K562 (cell line): Measurements from ENCODE around the gene PLPPR2. TPM values are rescaled to one million over a fixed set of nuclear protein-coding genes. Genes with fewer than 3 reads are reported as not detected.

Experiments used
- CREM ChIP-seq: IDR thresholded peaks from 2 replicates; pipeline ENCODE4 v1.6.1; 2014; ENCODE audit warnings: antibody characterized with exemption, low read depth
- EHMT2 ChIP-seq: fragments of 450-650 bp; IDR thresholded peaks from 2 replicates; pipeline ENCODE4 v1.6.1; 2018; ENCODE audit warnings: antibody characterized with exemption
- FOXA3 ChIP-seq, 2 experiments: fragments of 450-650 bp in 1 of 2; sonication (generic) in 1 of 2; formaldehyde crosslinking; IDR thresholded peaks in 1 of 2; conservative IDR thresholded peaks in 1 of 2; 2 replicates each; pipeline versions ENCODE4 v1.4.0 to v1.8.0; 2020 to 2022; ENCODE audit warnings: mild to moderate bottlenecking in 2 of 2, missing genetic modification reagents in 1 of 2
- GABPB1 ChIP-seq: sonication (generic); formaldehyde crosslinking; IDR thresholded peaks from 2 replicates; pipeline ENCODE4 v1.8.0; 2022; ENCODE audit warnings: mild to moderate bottlenecking, missing genetic modification reagents
- HSF4 ChIP-seq: fragments of 250-450 bp; sonication (Bioruptor Pico); IDR thresholded peaks from 2 replicates; pipeline ENCODE4 v2.1.2; 2022; ENCODE audit warnings: mild to moderate bottlenecking, moderate library complexity, borderline replicate concordance
- MED1 ChIP-seq: sonication (generic); formaldehyde crosslinking; IDR thresholded peaks from 2 replicates; pipeline ENCODE4 v1.8.1; 2023; ENCODE audit warnings: missing genetic modification reagents, borderline replicate concordance
- PHF8 ChIP-seq: fragments of 200-600 bp; sonication (generic); IDR thresholded peaks from 2 replicates; pipeline ENCODE4 v1.6.1; 2012; ENCODE audit warnings: mixed run types, mild to moderate bottlenecking, inconsistent platforms, low read length, moderate library complexity, borderline replicate concordance
- RBM14 ChIP-seq: fragments of 200-400 bp; formaldehyde crosslinking; IDR thresholded peaks from 2 replicates; pipeline ENCODE4 v1.6.1; 2018; ENCODE audit warnings: low read depth, mild to moderate bottlenecking, low read length, moderate library complexity, borderline replicate concordance; ENCODE audit not compliant: insufficient read depth
- RFX7 ChIP-seq: fragments of 250-450 bp; sonication (Bioruptor Pico); IDR thresholded peaks from 2 replicates; pipeline ENCODE4 v1.5.1; 2021; ENCODE audit warnings: mild to moderate bottlenecking
- ZNF57 ChIP-seq: fragments of 450-650 bp; formaldehyde crosslinking; IDR thresholded peaks from 2 replicates; pipeline ENCODE4 v1.4.0; 2020; ENCODE audit warnings: mild to moderate bottlenecking, moderate library complexity
- polyA plus RNA-seq, 8 experiments: library from polyadenylated mRNA; depleted of rRNA in 4 of 8; stranded (reverse) in 5 of 8; unstranded in 3 of 8; fragments of >200 nt; fragmentation: Nextera tagmentation in 2 of 8; fragmentation: Illumina TruSeq in 1 of 8; extraction: Ambion mirVana in 2 of 8; extraction: Trizol in 1 of 8; gene quantifications; 2 replicates each; pipeline versions ENCODE4 v1.2.1 to v1.2.3, GENCODE V29; 2011 to 2014; ENCODE audit warnings: inconsistent platforms in 1 of 8, missing spikeins in 1 of 8
- total RNA-seq, 7 experiments: library from RNA; depleted of rRNA in 6 of 7; stranded (reverse); fragments of >200 nt in 6 of 7; fragmentation: Illumina TruSeq in 2 of 7; extraction: Trizol in 2 of 7; gene quantifications; 2 replicates each; pipeline versions ENCODE4 v1.2.1 to v1.2.3, GENCODE V29; 2011 to 2021; ENCODE audit warnings: low replicate concordance in 1 of 7
- TF ChIP-seq, protein P1 (sequence below), 3 experiments: fragments of 200-800 bp in 1 of 3; fragments of 250-450 bp in 1 of 3; fragments of 450-650 bp in 1 of 3; sonication (Bioruptor Pico) in 1 of 3; sonication (Bioruptor generic) in 1 of 3; formaldehyde crosslinking in 1 of 3; IDR thresholded peaks; 2 replicates each; pipeline versions ENCODE4 v1.6.1 to v1.8.0; 2016 to 2022; ENCODE audit warnings: mild to moderate bottlenecking in 2 of 3, missing genetic modification characterization in 2 of 3, missing compliant biosample characterization in 1 of 3, moderate library complexity in 1 of 3
- TF ChIP-seq, protein P2 (sequence below): fragments of 450-650 bp; formaldehyde crosslinking; IDR thresholded peaks from 2 replicates; pipeline ENCODE4 v1.4.0; 2020; ENCODE audit warnings: mild to moderate bottlenecking, moderate library complexity
- TF ChIP-seq, protein P3 (sequence below): fragments of 450-650 bp; IDR thresholded peaks from 2 replicates; pipeline ENCODE4 v1.6.1; 2016; ENCODE audit warnings: borderline replicate concordance
- TF ChIP-seq, protein P4 (sequence below): sonication (generic); formaldehyde crosslinking; IDR thresholded peaks from 2 replicates; pipeline ENCODE4 v1.8.1; 2023; ENCODE audit warnings: missing genetic modification reagents, mild to moderate bottlenecking, borderline replicate concordance

The PLPPR2 gene
- total and polyA plus RNA-seq, 9 of the 15 experiments (the other 6 are each of a cell fraction or from before 2014, with no cell fraction given), result 0.49 to 15.9 (median 3.4) TPM

DNA sequence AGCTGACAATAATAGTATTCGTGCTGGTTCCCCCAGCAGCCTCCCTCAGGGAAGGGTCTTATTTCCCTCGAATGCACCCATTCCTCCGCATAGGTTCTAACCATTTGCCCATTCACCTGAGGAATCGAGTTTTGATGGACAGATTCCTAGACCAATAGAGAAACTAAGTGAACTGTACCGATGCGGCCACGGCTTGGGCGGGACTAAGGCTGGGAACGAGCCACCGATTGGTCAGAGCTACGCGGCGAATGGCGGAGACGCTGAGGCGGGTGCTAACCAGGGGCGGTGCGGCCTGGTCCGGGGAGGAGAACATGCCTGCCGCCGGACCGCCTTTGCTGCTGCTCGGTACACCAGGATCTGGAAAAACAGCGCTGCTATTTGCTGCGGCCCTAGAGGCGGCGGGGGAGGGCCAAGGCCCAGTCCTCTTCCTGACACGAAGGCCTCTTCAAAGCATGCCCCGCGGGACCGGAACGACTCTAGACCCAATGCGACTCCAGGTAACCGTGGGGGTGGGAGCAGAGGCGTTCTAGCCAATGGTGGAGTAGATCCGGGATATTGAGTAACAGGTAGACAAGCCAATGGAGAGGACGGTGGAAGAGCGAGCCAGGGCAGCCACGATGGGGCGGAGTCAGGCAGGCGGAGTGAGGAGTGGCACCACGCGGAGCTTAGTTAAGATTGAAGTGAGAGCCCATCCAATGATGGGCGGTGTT, 19.4 kb downstream of the PLPPR2 start, which contains the start of gene SWSAP1 (continued):
- TF ChIP-seq HSF4 (no peak), RBM14 (no peak), EHMT2 (no peak), MED1 (CRISPR knock-in tag) (no peak), CREM (peak; percentile 71), GABPB1 (peak; percentile 87), FOXA3 (CRISPR knock-in tag; conservative IDR thresholded peaks at IDR 0.05 in 1 of 2, IDR thresholded peaks at IDR 0.05 in 1 of 2) (peak in 1 of 2 experiments; percentile 54; a peak in 1 of 4 replicates), PHF8 (peak; percentile 99), RFX7 (no peak), ZNF57 (CRISPR knock-in tag) (peak; percentile 79; the same call in 1 of the 2 replicates)
- TF ChIP-seq, protein P1, sequence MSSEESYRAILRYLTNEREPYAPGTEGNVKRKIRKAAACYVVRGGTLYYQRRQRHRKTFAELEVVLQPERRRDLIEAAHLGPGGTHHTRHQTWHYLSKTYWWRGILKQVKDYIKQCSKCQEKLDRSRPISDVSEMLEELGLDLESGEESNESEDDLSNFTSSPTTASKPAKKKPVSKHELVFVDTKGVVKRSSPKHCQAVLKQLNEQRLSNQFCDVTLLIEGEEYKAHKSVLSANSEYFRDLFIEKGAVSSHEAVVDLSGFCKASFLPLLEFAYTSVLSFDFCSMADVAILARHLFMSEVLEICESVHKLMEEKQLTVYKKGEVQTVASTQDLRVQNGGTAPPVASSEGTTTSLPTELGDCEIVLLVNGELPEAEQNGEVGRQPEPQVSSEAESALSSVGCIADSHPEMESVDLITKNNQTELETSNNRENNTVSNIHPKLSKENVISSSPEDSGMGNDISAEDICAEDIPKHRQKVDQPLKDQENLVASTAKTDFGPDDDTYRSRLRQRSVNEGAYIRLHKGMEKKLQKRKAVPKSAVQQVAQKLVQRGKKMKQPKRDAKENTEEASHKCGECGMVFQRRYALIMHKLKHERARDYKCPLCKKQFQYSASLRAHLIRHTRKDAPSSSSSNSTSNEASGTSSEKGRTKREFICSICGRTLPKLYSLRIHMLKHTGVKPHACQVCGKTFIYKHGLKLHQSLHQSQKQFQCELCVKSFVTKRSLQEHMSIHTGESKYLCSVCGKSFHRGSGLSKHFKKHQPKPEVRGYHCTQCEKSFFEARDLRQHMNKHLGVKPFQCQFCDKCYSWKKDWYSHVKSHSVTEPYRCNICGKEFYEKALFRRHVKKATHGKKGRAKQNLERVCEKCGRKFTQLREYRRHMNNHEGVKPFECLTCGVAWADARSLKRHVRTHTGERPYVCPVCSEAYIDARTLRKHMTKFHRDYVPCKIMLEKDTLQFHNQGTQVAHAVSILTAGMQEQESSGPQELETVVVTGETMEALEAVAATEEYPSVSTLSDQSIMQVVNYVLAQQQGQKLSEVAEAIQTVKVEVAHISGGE (CRISPR knock-in tag; IDR thresholded peaks at IDR 0.05), result peak in 2 of 3 experiments; percentile 44 to 78; a peak in 3 of 6 replicates
- TF ChIP-seq, protein P2, sequence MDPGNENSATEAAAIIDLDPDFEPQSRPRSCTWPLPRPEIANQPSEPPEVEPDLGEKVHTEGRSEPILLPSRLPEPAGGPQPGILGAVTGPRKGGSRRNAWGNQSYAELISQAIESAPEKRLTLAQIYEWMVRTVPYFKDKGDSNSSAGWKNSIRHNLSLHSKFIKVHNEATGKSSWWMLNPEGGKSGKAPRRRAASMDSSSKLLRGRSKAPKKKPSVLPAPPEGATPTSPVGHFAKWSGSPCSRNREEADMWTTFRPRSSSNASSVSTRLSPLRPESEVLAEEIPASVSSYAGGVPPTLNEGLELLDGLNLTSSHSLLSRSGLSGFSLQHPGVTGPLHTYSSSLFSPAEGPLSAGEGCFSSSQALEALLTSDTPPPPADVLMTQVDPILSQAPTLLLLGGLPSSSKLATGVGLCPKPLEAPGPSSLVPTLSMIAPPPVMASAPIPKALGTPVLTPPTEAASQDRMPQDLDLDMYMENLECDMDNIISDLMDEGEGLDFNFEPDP, result no peak
- TF ChIP-seq, protein P3, sequence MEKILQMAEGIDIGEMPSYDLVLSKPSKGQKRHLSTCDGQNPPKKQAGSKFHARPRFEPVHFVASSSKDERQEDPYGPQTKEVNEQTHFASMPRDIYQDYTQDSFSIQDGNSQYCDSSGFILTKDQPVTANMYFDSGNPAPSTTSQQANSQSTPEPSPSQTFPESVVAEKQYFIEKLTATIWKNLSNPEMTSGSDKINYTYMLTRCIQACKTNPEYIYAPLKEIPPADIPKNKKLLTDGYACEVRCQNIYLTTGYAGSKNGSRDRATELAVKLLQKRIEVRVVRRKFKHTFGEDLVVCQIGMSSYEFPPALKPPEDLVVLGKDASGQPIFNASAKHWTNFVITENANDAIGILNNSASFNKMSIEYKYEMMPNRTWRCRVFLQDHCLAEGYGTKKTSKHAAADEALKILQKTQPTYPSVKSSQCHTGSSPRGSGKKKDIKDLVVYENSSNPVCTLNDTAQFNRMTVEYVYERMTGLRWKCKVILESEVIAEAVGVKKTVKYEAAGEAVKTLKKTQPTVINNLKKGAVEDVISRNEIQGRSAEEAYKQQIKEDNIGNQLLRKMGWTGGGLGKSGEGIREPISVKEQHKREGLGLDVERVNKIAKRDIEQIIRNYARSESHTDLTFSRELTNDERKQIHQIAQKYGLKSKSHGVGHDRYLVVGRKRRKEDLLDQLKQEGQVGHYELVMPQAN, result peak; percentile 81; the same call in 1 of the 2 replicates
- TF ChIP-seq, protein P4, sequence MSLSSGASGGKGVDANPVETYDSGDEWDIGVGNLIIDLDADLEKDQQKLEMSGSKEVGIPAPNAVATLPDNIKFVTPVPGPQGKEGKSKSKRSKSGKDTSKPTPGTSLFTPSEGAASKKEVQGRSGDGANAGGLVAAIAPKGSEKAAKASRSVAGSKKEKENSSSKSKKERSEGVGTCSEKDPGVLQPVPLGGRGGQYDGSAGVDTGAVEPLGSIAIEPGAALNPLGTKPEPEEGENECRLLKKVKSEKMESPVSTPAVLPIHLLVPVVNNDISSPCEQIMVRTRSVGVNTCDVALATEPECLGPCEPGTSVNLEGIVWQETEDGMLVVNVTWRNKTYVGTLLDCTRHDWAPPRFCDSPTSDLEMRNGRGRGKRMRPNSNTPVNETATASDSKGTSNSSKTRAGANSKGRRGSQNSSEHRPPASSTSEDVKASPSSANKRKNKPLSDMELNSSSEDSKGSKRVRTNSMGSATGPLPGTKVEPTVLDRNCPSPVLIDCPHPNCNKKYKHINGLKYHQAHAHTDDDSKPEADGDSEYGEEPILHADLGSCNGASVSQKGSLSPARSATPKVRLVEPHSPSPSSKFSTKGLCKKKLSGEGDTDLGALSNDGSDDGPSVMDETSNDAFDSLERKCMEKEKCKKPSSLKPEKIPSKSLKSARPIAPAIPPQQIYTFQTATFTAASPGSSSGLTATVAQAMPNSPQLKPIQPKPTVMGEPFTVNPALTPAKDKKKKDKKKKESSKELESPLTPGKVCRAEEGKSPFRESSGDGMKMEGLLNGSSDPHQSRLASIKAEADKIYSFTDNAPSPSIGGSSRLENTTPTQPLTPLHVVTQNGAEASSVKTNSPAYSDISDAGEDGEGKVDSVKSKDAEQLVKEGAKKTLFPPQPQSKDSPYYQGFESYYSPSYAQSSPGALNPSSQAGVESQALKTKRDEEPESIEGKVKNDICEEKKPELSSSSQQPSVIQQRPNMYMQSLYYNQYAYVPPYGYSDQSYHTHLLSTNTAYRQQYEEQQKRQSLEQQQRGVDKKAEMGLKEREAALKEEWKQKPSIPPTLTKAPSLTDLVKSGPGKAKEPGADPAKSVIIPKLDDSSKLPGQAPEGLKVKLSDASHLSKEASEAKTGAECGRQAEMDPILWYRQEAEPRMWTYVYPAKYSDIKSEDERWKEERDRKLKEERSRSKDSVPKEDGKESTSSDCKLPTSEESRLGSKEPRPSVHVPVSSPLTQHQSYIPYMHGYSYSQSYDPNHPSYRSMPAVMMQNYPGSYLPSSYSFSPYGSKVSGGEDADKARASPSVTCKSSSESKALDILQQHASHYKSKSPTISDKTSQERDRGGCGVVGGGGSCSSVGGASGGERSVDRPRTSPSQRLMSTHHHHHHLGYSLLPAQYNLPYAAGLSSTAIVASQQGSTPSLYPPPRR, result no peak
